Peyer's patch (tissue), 4 donors: ENCODE measurements around the gene DLGAP1. TPM values are rescaled to one million over a fixed set of nuclear protein-coding genes. Genes with fewer than 3 reads are reported as not detected.

Experiments used
- DNase-seq, 3 donors: peaks; one replicate each; pipeline ENCODE4 v3.0.0-alpha.2; 2017 to 2019
- H3K27ac ChIP-seq, 4 donors: fragments of 200-600 bp; sonication (generic); one replicate each; pipeline ENCODE4 v1.5.1; 2016 to 2019
- H3K27me3 ChIP-seq, 2 donors: fragments of 200-600 bp; sonication (generic); one replicate each; pipeline ENCODE4 v1.5.1; 2019
- H3K36me3 ChIP-seq, 3 donors: fragments of 200-600 bp; sonication (generic); one replicate each; pipeline ENCODE4 v1.5.1; 2016 to 2019
- H3K4me1 ChIP-seq, 4 donors: fragments of 200-600 bp; sonication (generic); one replicate each; pipeline ENCODE4 v1.5.1; 2016 to 2019
- H3K4me3 ChIP-seq, 4 donors: fragments of 200-600 bp; sonication (generic); 1 replicate in 3 of 4; 2 replicates in 1 of 4; pipeline ENCODE4 v1.5.1; 2016 to 2019; ENCODE audit warnings: mild to moderate bottlenecking in 1 of 4
- H3K9me3 ChIP-seq, 4 donors: fragments of 200-600 bp; sonication (generic); one replicate each; pipeline ENCODE4 v1.5.1; 2016 to 2019; ENCODE audit warnings: mild to moderate bottlenecking in 1 of 4
- POLR2A ChIP-seq, 2 donors: fragments of 450-650 bp; IDR thresholded peaks; one replicate each; pipeline ENCODE4 v1.5.1; 2017; ENCODE audit warnings: antibody characterized with exemption in 2 of 2, mild to moderate bottlenecking in 2 of 2, moderate library complexity in 2 of 2
- total RNA-seq, 4 donors: library from RNA; depleted of rRNA; stranded (reverse); fragments of >200 nt; gene quantifications; one replicate each; pipeline ENCODE4 v1.1.0, GENCODE V29; 2016
- TF ChIP-seq, protein P1 (sequence below), 6 experiments: fragments of 450-650 bp in 4 of 6; fragments of 200-600 bp in 2 of 6; sonication (generic) in 1 of 6; IDR thresholded peaks; one replicate each; pipeline ENCODE4 v1.5.1; 2017 to 2019; ENCODE audit warnings: antibody characterized with exemption in 6 of 6, mild to moderate bottlenecking in 3 of 6, moderate library complexity in 1 of 6

The DLGAP1 gene
- total RNA-seq, 4 donors from 2014 or later: 0.53 to 4.1 (median 2.1) TPM

DNA sequence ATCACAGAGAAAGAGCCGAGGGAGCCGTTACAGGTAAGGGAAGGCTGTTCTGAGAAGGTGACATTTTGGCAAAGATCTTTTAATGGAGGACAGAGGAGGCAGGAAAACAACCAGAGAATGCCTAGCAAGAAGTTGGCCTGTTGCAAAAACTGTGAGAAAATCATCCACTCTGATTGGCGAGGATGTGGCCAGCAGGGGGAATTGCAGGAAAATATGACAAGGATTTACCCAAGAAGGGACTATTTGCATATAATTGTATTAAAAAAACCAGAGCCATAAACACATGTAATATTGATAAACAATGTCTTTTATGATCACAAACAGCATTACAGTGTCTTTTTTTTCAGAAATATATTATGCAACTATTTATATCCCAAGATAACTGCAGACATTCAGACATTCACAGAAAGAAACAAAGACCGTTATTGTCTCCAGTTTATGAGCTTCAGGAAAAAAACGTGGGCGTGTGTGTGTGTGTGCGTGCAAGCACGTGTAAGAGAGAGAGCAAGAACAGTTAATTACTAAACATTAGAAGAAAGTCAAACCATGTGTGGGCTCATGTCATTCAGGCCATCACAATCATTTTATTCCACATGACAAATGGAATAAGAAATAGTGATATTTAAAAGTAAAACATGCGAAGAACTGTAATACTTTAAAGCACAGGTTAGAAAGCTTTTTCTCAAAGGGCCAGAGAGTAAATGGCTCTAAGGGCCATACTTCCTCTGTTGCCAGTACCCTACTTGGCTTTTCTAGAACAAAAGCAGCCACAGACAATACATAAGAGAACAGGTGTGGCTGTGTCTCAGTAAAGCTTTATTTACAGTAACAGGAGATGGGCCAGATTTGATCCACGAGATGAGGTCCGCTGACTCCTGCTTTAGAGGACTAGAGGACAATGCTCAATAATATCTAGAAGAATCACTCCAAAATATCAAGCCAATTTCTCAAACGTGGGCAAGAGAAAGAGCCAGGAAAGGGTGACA lies 324.1 kb downstream of the DLGAP1 start:
- Histone ChIP-seq H3K27ac (no peak overlapping the region), H3K4me1 (no peaks in the 10 kb centered on the region), H3K36me3 (no peaks in the 10 kb centered on the region), H3K4me3 (no peak overlapping the region), H3K27me3 (no peaks in the 10 kb centered on the region), H3K9me3 (no peaks in the 10 kb centered on the region)
- no peak for DNase-seq
- TF ChIP-seq, protein P1, sequence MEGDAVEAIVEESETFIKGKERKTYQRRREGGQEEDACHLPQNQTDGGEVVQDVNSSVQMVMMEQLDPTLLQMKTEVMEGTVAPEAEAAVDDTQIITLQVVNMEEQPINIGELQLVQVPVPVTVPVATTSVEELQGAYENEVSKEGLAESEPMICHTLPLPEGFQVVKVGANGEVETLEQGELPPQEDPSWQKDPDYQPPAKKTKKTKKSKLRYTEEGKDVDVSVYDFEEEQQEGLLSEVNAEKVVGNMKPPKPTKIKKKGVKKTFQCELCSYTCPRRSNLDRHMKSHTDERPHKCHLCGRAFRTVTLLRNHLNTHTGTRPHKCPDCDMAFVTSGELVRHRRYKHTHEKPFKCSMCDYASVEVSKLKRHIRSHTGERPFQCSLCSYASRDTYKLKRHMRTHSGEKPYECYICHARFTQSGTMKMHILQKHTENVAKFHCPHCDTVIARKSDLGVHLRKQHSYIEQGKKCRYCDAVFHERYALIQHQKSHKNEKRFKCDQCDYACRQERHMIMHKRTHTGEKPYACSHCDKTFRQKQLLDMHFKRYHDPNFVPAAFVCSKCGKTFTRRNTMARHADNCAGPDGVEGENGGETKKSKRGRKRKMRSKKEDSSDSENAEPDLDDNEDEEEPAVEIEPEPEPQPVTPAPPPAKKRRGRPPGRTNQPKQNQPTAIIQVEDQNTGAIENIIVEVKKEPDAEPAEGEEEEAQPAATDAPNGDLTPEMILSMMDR (IDR thresholded peaks at IDR 0.05): no peak
- TF ChIP-seq POLR2A (IDR thresholded peaks at IDR 0.05): no peak

DNA sequence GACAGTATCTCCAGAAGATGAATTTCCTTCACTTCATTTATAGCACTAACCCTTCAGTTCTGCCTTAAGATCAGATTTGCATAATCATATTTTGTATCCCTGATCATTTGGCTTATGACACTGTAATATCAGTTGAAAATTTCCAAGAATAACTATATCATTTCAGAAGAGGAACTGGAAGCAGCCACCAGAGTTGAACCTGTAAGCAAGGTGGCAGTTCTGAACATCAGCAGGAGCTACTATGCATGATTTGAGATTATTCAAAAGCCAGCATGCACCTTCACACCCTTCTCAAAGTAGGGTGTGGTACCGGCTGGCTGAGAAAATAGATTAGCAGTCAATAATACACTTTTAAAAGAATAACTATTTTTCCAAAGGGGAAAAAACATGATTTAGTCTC lies 328.2 kb downstream of the DLGAP1 start:
- Histone ChIP-seq H3K4me1 (no peaks in the 10 kb centered on the region), H3K27ac (no peak overlapping the region), H3K27me3 (no peaks in the 10 kb centered on the region), H3K36me3 (no peaks in the 10 kb centered on the region), H3K4me3 (no peak overlapping the region), H3K9me3 (no peaks in the 10 kb centered on the region)
- no peak for DNase-seq
- TF ChIP-seq, protein P1 (IDR thresholded peaks at IDR 0.05): no peak
- TF ChIP-seq POLR2A (IDR thresholded peaks at IDR 0.05): no peak

DNA sequence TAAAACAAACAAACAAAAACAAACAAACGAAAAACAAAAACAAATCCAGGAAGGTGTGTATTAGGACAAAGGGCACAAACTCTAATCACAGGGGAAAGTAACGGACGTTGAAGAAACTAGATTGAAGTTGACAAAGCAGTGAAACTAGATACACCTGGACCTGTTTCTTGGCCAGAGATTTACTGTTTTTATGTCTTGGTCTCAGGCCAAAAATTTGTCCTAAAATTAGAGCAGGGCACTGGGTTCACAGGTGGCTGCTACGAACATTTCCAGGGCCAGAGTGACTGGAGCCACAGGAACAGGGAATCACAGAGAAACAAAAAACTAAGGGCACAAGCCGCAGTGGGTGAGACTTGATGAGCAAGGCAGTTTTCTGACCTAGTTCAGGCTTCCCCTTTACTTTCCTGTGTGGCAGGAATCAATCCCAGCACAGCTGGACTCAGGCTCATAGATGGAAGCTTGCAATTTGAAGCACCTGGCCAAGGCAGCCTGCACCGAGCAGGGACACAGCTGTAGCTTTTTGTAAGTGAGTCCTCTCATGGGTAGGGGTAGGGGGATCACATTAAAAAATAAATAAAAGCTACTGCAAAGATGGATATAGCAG lies 329.4 kb downstream of the DLGAP1 start:
- Histone ChIP-seq H3K4me1 (no peaks in the 10 kb centered on the region), H3K9me3 (no peaks in the 10 kb centered on the region), H3K27me3 (no peaks in the 10 kb centered on the region), H3K4me3 (no peak overlapping the region), H3K27ac (no peak overlapping the region), H3K36me3 (no peaks in the 10 kb centered on the region)
- no peak for DNase-seq
- TF ChIP-seq, protein P1 (IDR thresholded peaks at IDR 0.05): no peak
- TF ChIP-seq POLR2A (IDR thresholded peaks at IDR 0.05): no peak

GRCh38 chr18:4125224-4125623 lies 329.9 kb downstream of the DLGAP1 start:
- Histone ChIP-seq H3K4me1 (no peaks in the 10 kb centered on the region), H3K27me3 (no peaks in the 10 kb centered on the region), H3K4me3 (no peak overlapping the region), H3K36me3 (no peaks in the 10 kb centered on the region), H3K27ac (no peak overlapping the region), H3K9me3 (no peaks in the 10 kb centered on the region)
- no peak for DNase-seq
- TF ChIP-seq POLR2A (IDR thresholded peaks at IDR 0.05): no peak
- TF ChIP-seq, protein P1 (IDR thresholded peaks at IDR 0.05): no peak

DNA sequence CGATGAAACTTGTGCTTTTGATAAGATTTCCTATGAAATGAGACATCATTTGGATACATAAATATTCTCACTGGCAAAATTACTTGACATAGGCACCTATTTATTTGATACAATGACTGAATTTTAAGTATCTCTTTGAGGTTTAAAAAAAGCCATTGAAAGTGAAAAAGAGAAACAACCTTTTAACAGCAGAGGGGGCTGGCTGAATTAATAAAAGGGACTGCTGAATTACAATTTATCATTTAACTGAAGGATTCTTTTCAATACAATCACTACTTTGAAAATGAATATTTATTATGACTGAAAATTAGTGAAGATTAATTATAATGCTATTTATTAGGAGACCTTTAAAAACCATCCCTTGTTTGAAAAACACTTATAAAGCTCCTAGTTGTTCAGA lies 335.3 kb downstream of the DLGAP1 start:
- H3K27me3 ChIP-seq: no peaks in the 10 kb centered on the region
- no peaks in the 10 kb centered on the region for H3K4me1 ChIP-seq
- H3K27ac ChIP-seq: no peak overlapping the region
- no peaks in the 10 kb centered on the region for H3K9me3 ChIP-seq
- DNase-seq: no peak
- H3K4me3 ChIP-seq: no peak overlapping the region
- no peaks in the 10 kb centered on the region for H3K36me3 ChIP-seq
- TF ChIP-seq, protein P1 (IDR thresholded peaks at IDR 0.05): no peak
- TF ChIP-seq POLR2A (IDR thresholded peaks at IDR 0.05): no peak
